NCI-H345 treated with DMSO at 0.1 percent for 48 hours (cell line): Measurements from ENCODE around the gene ICAM4.
"Not testable (repeated sequence)": the region's sequence is repeated elsewhere in the genome, so short reads cannot be mapped to it uniquely, and the experiment has no call there.

Experiments
- DNase-seq: peaks from one replicate; lab custom pipeline; 2025; ENCODE audit not compliant: unreplicated experiment; lab: John Stamatoyannopoulos, UW

ICAM4 gene

DNA sequence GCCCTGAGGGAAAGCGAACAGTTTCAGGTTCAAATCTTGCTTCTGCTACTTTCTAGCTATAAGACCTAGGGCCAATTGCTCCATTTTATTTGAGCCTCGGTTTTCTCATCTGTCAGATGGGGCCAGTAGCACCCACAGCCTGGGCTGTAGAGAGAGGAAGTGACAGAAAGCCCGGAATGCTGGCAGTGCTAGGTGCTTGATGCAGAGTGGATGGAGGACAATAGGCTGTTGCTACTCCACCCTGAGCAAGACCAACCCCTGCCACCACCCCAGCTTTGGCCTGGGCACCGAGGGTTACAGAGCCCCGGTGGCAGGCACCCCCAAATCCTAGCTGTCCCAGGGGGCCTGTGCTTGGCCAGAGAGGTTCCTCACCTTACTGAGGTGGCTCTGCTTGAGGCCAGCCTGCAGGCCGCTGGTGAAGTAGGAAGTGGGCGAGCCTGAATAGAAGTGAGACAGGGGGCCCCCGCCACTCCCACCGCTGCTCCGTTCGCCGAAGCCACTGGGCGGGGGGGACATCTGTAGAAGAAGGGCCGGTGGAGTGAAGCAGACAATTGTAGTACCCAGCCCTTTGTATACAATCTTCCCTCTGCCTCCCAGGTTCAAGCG is 31.2 kb downstream of the ICAM4 start:
- no peak for DNase-seq

DNA sequence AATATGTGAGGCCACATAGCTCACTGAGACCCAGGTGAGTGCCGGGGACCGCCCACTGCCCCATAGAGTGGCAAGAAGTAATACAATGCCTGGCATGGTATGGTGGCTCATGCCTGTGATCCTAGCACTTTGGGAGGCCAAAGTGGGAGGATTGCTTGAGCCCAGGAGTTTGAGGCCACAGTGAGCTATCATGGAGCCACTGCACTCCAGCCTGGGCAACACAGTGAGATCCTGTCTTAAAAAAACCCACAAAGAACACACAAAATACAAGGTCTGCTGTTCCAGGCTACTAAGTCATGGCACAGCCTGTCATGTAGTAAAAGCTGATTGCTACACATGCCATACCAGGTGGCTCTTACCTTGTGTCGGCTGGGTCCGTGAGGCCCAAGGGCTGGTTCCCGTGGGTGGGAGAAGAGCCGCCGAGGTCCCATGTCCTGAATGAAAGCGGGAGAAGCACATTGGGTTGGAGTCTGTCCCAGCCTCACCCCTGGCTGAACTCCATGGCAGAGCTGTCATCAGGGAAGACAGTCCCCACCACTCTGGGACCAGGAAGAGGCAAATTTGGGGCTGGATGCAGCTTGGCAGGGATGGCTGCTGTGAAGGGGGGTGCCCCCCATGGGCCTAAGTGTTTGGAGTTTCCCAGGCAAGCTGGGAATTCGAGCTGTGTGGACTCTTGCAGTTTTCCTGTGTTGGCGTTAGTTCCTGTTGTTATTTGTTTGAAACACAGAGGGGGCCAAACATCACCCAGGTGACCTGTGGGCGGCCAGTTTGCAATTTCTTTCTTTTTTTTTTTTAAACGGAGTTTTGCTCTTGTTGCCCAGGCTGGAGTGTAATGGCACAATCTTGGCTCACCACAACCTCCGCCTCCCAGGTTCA is 32.3 kb downstream of the ICAM4 start:
- no peak for DNase-seq

DNA sequence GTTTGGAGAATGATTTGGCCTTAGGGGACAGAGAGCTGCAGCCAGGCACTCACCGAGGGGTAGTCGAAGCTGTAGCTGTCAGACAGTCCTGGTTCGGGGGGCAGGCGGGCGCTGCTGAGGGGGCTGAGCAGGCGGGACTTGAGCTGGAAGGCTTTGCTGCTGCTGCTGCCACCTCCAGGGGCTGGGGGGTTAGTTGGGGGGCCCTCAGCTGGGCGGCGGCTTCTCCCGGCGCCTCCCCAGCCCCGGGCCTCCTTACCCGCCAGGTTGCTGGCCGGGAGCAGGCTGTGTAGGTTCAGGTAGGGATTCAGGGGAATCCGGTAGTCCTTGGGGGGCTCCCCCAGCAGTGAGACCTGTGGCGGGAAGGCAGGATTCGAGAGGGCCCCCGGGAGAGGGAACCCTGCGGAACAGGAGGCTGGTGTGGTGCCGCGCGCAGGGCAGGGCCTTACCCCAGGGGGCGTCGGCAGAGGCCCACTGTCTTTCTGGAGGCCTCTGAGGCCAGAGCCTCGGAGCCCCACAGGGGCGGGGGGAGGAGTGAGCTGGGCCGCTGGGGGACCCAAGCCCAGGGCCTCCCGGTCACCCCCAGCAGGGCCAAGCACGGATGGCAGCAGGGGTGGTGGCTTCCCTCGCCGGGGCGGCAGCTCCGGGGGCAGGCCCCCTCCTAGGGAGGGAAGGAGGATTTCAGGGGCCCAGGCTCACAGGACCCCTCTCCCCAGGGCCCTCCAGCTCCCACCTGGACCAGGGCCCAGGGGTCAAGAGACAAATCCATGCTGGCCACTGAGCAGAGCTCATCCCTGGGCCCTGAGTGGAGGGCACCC is 34.1 kb downstream of the ICAM4 start:
- DNase-seq: no peak

DNA sequence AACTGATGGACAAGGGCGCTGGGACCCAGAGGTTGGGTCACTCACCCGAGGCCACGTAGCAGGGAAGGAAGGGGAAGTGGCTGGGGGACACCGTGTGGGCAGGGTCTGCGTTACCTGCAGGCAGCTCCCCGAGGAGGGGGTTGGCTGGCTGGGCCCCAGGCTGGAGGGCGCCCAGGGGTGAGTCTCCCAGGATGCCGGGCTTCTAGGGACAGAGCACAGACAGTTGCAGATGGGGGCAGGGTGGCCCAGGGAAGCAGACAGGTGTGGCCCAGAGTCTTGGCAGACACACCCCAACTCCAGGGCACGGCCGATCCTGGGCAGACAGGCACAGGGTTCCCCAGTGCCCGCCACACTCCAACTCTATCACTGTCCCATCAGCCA is 34.7 kb downstream of the ICAM4 start:
- DNase-seq: no peak

DNA sequence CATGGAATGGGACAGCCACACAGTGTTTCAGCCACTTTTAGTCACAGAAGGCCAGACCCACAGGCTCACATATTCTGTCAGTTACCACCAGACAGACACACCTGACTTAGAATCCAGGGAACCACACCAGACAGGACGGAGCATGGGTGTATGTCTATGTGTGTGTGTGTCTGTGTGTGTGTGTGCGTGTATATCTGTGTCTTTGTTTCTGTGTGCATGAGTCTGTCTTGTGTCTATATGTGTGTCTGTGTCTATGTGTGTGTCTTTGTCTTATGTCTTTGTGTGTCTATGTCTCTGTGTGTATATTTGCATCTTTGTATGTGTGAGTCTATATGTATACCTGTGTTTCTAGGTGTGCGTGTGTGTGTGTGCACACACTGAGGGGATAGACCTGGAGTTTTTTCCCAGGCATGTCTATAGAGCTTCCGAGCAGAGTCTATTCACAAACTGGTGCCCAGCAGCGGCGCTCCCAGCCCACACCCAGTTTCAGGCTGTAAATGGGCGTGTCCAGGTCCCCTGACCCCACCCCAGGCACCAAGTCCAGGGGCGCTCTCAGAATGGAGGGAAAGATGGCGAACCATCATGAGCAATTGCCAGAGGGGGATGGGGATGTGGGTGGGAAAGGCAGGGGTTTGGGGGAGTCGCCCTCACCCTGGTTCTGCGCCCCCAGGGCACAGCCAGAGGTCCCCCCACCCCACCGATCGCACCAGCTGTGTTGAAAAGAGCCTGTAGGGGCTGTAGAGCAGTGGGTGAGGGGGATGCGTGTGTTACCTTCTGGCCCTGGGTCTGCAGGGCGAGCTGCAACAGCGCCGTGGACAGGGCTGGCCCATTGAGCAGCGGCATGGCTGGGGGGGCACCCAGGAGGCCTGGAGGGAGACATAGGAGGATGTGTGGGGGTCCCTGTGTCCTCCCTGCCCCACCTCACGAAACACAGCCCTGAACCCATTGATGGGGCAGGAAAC is 35.4 kb downstream of the ICAM4 start:
- DNase-seq: no peak

DNA sequence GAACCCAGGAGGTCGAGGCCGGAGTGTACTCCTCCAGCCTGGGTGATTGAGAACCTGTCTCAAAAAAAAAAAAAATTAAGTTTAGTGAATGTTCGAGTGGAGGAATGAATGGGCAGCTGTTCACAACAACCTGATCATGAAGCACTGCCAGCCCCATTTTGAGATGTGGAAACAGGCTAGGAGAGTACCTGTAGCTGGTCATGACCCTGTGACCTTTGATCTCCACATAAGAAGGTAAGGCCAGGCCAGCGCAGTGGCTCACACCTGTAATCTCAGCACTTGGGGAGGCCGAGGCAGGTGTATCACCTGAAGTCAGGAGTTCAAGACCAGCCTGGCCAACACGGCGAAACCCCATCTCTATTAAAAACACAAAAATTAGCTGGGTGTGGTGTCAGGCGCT is 39.0 kb downstream of the ICAM4 start:
- no peak for DNase-seq

DNA sequence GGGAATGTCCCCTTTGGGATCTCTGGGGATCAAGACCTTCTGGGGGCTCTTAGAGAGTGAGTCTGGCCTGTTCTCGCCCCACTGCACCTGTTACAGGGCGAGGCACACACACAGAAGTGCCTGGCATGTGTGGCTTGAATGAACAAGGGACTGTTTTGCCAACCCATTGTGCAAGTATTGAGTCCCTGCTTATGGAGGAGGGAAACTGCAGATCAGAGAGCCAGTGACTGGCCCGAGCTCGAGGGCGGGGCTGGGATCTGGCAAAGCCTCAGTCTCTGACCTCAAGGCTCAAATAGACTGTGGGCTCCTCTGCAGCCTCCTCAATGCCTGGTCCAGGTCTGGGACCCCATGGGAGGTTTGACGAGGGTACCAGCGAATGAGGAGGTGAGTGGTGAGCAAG is 41.0 kb downstream of the ICAM4 start:
- no peak for DNase-seq

DNA sequence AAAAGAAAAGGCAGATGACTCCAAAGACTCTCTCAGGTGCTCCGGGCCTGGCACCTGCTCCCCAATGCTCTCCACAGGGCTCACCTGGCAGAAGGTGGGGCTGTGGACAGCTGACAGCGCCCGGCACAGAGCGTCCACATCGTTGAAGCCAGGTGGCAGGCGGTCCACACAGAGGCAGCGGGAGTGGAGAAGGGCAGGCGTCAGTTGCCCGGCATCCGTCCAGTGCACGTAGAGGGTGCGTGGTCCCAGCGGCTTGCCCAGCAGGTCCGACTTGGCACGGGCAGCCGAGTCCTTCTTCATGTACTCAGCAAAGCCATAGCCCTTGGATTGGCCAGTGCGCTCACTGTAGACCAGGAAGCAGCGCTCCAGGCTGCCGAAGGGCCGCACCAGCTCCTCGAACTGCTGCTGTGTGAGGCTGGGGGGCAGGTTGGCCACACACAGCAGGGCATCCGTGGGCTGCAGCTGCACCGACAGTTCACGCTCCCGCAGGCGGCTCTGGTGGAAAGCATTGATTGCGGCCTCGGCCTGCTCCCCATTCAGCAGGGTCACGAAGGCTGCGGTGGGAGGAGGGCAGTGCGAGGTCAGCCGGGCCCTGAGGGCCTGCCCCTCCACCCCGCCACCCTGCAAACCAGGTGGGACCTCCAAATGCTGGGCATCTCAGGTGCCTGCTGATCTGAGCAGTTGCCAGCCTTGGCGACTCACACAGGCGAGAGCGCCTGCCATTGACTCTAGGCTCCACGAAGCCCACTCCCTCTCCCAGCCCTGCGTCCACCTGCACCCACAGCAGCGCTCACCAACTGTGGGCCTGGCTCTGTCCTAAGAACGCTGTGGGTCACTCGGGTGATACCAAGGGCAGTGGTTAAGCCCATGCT is 42.0 kb downstream of the ICAM4 start:
- DNase-seq: no peak

DNA sequence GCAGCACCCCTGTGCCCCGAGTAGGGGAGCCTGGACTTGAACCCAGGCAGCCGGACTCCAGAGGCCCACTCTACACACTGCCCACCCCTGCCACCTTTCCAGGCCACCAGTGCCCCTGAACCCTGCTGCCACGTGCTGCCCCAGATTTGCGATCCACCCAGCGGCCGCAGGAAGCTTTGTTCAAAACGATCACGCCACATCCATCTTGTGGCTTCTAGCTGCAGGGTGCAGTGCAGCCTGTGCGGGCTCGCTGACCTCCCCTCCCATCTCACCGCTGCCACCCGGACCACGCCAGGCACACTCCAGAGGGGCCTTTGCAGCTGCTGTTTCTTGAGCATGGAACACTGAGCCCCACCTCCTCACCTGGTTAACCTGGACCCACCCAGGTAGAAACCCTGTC is 42.8 kb downstream of the ICAM4 start:
- DNase-seq: no peak

DNA sequence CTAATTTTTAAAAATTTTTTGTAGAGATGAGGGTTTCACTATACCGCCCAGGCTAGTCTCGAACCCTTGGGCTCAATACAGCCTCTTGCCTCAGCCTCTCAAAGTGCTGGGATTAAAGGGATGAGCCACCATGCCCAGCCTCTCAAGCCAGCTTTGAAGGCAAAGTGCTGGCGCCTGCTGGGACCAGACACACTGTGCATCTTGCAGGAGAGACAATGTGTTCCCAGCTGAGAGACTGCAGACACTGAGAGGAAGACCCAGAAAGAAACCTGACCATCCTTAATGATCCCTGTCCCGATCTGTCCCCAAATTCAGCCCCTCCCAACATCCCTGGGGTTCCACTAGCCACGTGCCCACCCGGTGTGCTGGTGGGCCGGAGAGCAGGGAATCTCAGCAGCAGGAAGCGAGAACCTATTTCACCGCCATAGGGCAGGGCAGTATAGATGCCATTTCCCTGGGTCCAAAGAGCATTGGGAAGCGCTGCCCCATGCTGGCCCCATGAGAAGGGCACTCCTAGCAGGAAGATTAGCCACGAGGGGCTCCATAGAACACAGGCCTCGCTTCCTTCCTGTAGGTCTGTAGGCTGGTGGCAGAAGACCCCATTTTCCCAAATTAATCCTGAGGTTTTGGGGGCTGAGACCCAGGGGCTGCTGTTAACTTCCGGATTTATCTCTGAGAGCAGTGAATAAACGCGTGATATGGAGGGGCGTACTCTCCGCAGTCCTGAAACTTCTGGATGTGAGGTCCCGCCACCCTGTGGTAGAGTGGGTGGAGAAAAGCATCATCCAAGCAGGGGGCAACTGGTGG is 45.6 kb downstream of the ICAM4 start:
- DNase-seq: no peak

DNA sequence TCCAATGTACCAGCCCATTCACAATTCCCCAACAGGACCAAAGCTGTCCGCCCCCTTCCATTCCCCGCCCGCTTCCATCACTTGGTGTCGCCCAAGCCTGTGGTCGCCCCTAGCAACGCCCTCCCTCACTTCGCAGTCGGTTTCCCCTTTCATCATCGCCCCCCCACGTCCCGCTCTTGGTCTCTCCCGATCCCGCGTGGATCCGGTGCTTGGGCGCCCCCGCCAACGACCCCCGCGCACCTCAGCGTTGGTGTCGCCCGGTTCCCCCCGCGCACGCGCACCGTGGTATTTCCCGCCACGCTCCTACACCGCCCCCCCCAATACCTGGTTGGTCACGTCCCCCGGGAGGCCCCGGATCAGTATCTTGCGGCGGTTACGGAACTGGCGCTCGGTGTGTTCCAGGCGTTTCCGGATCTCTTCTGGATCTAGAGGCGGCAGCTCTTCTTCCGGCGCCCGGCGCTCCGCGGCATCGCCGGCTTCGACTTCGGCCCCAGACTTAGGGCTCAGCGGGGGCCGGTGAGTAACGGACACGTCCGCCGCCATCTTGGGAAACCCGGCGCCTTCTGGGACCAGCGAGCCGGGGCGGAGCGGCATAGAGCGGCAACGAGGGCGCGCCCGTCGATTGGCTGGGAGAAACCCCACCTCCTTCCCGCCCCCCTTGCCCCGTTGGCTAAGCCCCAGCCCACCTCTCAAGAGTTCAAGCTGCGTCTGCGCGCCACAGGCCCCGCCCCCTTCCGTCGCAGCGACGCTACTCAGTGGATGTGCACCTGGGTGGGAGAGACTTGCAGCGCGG is 46.4 kb downstream of the ICAM4 start, which contains the start of gene RAVER1:
Gene RAVER1 (minus strand): TSS at position 565 of the 793 bp plus-strand sequence. CDS start 22 bp downstream, at position 543.
- peak; percentile 93 for DNase-seq

DNA sequence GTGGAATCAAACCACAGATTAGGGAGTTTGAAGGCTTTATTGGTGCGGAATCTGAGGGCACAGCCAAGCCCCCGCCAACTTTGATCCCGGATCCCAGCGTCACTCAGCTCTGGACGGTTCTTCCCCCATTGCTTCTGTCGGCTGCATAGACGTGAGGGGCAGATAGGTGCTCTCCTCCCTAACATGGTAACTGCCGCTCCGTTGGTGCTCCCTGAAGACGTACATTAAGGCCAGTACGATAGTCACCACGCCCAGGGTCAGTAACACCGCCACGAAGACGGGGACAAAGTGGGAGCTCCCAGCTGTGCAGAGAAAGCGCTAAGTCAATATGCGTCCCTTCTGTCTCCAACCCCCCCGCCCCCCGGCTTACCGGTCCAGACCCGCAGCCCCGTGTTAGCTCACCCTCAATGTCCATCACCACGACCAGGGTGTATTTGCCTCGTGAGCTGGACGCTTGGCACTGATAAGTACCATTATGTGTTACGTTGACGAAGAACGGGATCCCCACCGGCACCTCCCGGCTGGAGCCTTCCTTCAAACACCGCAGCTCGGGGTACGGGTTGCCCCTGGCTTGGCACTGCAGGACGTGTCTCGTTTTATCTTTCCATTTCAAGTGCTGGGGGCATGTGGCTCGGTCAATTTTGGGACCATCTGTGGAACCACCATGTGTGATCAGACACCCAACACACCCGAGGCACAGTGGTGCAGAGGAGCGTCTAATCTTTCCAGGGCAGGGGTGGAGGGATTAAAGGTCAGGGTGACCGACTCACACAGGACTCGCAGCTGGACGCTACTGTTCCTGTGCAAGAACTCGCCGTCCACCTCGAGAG is 47.2 kb downstream of the ICAM4 start:
- peak; percentile 68 for DNase-seq

DNA sequence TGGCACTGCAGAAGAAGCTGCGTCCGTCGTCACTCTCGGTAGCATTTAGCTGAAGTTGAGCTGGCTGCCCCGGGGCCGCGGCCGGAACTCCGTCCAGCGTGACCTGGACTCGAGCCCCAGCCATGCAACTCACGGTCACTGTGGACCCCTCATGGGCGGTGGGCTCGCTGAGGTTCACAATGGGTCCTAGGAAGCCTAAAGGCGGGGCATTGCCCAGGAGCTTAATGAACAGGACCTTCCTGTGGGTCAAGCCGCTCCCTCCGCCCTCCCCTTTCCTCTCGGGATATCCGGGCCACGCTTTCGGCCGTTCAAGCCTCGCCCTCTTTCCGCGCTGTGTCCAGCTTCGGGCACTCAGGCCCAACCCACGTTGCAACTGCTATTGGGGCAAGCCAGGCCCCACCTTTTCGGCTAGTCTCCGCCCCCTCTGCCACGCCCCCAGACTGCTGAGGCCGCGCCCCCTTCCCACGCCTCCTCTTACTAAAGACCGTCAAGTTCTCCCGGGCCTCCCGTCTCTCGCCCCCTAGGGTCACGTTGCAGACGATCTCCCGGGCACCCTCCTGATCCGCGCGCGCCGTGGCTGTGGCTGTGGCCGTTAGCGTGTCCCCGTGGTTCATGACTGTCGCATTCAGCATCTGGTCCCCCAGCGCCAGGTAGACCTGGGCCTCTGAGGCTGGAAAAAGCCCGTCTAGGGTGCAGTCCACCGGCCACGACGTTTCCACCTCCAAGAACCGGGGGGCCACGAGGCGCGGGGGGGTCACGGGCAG is 48.0 kb downstream of the ICAM4 start:
- peak; percentile 36 for DNase-seq

DNA sequence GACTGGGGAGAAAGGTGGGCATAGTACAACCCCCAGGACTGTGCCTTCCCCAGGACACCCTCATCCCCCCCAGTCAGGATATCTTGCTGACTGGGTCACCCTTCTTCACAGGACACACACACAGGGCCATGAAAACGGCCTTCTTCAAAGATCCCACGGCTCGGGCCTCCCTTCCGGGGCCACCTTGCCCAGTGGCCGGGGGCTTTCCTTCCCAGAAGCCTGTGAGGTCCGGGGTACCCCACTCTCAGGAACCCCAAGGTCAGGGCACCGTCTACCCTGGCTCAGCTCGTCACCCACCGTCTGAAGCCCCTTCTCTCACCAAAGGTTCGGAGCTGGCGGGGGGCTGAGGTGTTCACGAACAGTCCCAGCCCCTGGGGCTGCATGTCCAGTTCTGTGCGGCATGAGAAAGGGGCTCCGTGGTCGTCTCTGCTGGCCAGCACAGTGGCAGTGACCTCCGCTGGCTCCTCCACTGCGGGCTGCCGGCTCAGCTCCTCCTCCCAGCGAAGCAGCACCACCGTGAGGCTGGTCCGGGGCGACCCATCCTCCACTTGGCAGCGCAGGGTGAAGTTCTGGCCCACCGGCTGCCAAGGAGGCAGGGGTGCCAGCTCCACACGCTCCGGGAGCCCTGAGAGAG is 48.7 kb downstream of the ICAM4 start:
- no peak for DNase-seq

DNA sequence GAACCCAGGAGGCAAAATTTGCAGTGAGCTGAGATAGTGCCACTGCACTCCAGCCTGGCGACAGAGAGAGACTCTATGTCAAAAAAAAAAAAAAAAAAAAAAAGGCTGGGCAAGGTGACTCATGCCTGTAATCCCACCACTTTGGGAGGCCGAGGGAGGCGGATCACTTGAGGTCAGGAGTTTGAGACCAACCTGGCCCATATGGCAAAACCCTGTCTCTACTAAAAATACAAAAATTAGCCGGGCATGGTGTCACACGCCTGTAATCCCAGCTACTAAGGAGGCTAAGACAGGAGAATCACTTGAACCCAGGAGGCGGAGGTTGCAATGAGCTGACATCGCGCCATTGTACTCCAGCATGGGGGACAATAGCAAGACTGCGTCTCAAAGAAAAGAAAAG is 50.0 kb downstream of the ICAM4 start:
- DNase-seq: not testable (repeated sequence)
